GM18519 (cell line): ENCODE data around the gene CDH4.
"Not testable (repeated sequence)": the region's sequence is repeated elsewhere in the genome, so short reads cannot be mapped to it uniquely, and the experiment has no call there.

Experiments used
- ATAC-seq: cut with Tn5 transposase; IDR thresholded peaks from one replicate; pipeline ENCODE4 v1.9.1; 2021; ENCODE audit warnings: mild to moderate bottlenecking, moderate library complexity; ENCODE audit not compliant: unreplicated experiment, low FRiP score

Gene CDH4

GRCh38 chr20:61932711-61933480 is 680.8 kb downstream of the CDH4 start:
- ATAC-seq, result no peak

GRCh38 chr20:61933481-61933950 is 681.5 kb downstream of the CDH4 start:
- ATAC-seq, result no peak

GRCh38 chr20:61933951-61934715 is 682.1 kb downstream of the CDH4 start:
- no peak for ATAC-seq

DNA sequence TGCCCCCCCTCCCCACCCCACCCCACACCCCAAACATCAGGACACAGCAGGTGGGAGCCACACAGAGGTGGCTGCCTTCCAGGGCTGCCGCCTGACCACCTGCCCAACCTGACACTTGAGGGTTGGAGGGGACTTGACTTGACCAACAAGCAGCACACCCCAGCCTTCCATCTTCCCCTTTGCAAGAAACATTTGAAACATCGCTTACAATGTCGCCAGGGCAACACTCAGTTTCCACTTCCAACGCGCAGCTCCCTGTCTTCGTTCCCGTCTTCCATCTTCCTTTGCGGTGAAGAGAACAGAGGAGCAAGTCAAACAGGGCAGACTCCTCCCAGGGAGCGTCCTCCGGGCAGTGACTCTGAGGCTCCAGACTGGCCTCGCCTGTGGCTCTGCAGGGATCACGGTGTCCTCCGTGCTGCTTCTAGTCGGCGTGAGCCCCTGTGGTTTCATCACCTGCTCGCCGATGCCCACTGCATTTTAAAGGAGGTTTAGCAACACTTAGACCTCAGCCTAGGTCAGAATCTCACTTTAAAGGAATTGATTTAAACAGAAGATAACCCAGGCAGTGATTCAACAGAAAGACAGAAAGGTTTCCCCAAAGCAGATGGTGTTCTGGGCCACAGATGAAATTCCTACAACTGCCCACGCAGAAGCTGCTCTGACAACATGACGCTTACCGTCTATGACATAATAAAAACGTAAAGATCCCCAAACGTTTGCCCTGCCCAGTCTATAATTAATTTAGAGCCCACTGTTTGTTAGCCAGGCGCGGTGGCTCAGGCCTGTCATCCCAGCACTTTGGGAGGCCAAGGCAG is 682.9 kb downstream of the CDH4 start:
- no peak for ATAC-seq

- ATAC-seq, result no peak
These were observed 684.1 kb downstream of the CDH4 start for GRCh38 chr20:61935926-61936700.

GRCh38 chr20:61936701-61937131 is 684.7 kb downstream of the CDH4 start:
- no peak for ATAC-seq

DNA sequence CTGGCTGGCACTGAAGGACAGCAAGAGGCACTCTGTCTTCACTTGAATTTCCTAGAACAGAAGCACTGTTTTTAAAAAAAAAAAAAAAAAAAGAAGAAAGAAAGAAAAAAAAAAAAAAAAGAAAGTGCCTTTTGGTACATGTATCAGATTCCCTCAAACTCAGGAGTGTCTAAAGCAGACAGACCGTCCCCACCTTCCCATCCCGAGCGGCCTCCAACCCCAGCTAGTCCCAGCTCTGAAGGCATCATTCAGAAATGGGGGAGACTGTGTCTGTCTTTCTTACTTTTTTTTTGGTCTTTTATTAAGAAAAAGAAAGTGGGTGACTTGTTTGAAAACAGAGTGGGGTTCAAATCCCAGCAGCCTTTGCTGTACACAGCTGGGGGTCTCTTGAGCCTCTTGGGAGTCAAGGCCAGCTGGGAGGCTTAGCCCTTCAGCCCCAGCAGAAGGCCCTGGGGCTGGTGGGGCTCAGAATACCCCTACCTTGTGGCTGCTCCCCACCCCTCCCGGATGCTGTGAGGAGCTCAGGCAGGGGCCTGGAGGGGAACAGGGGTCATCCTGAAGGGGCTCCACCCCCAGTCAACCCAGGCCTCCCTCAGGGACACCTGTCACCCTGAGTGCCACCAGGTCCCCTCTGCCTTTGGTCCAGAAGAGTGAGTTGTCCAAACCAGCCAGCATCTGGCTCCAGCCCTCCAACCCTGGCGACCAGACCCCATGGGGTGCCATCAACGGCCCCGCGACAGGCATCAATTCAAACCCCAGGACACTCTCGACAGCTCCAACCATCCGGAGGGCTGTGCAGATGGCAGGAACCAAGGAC is 685.3 kb downstream of the CDH4 start:
- ATAC-seq, result no peak

DNA sequence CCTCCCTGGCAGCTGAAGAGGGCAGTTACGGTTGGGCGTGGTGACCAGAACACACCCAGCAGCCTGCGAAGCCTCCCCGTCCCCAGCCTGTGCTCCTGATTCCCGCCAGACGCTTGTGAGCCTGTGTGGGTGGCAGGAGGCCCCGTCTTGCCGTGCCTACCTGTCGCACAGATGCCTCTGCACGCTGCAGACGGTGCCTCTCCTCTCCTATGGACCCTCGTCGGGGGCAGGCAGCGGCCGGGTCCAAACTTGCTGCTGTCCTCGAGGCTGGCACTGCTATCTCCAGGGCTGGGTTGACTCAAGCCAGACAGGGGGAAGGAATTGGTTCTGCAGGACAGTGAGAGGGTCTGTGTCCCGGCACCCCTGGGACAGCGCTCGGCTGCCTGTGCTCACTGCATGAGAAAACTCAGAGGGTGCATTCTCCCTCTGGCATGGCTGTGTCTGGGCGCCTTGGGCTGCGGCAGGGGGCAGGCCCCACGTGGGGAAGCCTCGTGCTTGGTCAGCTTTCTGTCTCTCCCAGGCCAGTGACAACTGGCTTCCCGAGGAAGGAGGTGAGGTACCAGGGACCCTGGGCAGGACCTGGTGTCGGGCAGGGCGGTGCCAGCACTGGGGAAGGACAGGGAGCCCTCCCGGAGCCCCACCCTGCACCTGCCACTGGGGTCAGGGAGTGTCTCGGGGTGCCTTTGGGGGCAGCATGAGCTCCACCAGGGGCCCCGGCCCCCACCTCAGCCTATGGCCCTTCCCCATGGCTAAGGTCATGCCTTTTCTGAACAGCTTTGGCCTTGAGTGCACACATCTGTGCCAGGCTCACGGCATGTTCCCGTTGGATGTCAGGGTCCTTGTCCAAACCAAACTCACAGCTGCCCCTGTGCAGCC is 686.1 kb downstream of the CDH4 start:
- ATAC-seq, result no peak

- ATAC-seq, result no peak
These were observed 687.0 kb downstream of the CDH4 start for GRCh38 chr20:61938839-61939690.

GRCh38 chr20:61939691-61940360 is 687.8 kb downstream of the CDH4 start:
- ATAC-seq, result no peak

DNA sequence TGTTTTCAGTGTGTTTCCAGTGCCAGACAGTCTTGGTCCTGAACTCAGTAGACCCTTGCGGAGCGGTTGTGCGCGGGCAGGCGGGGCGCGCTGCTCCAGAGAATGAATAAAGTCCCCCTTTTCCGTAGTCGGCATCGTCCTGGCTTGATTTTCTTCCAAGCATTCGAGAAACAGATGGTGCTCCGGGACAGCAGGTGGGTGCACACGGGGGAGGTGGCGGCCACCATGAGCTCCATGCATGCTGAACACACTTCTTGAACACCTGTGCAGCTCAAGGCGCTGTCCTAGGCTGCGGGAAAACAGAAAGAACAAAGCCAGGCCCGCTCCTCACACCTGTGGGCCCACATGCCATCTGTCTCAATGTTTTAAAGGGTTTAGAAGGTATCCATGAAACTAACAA is 688.4 kb downstream of the CDH4 start:
- no peak for ATAC-seq

- ATAC-seq, result no peak
These were observed 689.1 kb downstream of the CDH4 start for GRCh38 chr20:61940976-61941720.

DNA sequence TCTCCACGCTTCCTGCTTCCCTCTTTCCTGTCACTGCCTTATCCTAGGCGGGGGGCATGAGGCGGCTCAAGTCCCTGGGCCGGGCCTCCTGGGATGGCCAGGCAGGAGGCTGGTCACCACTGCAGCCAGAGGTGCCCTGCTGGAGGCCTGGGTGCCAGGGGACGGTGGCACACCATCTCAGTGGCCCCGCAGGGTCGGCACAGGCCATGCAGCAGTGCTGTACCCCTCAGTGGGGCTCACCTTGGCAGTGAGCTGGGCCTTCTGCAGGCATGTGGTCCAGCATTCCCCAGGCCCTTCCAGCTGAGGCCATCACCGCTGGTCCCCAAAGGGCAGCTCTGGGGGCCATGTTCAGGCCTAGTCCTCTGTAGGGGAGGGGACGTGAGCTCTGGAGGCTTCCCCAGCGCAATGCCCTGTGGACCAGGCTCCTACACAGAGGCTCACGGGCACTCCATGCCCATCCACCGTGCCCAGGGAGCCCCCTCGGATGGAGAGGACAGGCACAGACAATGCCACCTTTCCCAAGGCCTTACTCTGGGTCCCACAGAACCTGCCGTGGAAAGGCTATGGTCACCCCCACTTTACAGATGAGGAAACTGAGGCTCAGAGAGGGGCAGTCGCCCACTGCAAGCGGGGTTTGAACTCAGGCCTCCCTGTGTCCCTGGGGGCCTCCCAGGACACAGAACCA is 689.8 kb downstream of the CDH4 start:
- no peak for ATAC-seq

DNA sequence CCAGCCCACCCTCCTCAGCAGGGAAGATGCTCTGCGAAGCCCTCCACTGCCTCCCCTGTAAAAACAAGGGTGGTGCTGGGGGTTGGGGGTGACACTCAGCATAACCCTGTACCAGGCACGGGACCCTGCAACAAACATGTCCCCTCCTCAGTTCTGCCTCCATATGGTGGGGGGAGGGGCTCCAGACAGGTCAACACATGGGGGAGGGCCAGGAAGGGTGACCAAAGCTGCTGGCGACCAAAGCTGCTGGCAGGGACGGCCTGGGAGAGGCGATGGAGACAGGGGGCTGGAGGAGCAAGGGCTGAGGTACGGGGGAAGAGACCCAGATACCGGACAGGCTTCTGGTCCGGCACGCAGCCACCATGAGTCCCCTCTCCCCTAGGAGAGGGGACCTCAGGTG is 690.5 kb downstream of the CDH4 start:
- ATAC-seq, result no peak

- ATAC-seq, result not testable (repeated sequence)
These were observed 692.9 kb downstream of the CDH4 start for GRCh38 chr20:61944967-61945366.

GRCh38 chr20:61945495-61945894 is 693.4 kb downstream of the CDH4 start:
- ATAC-seq, result not testable (repeated sequence)
